CD4-positive, alpha-beta T cell treated with Interferon gamma for 1 hour (primary cell): ENCODE data around the gene COLEC12.

Experiments
- DNase-seq: peaks from one replicate; pipeline ENCODE4 v3.0.0-alpha.2; 2020

COLEC12 gene

DNA sequence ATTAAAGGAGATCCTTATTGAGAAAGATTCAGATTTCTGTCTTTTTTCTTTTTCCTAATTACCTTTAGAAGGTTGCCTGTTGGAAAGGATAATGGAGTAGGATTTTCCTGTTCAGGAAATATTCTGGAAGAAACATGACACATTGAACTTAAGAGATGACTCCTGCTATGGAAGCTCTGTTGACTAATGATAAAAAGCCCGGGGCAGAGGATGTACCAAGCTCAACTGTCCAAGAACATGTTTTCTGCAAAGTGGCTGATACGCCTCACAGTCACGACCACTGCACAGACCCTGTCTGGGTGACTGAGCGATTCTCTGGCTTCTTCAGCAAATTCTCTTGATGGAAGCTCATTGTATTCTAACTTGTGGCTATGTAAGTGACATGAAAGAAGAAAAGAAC, 146.5 kb downstream of the COLEC12 start:
- DNase-seq: no peak

DNA sequence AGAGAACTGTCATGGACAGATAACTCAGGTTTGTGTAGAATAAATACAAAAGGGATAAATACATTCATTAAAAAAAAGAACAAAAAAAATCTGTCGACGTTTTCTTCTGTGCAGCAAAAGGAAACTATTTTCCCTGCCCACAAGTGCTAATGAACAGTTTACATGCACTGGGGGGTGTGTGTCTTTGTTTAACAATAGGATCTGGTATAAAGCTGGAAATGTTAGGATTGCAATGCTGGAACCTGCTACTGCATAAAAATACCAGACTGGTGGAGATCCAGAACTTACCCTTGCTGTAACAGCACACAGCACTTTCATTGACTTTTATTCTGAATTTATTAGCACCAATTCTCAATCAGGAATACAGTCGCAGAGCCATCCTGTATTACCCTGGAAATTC, 148.1 kb downstream of the COLEC12 start:
- DNase-seq: no peak

DNA sequence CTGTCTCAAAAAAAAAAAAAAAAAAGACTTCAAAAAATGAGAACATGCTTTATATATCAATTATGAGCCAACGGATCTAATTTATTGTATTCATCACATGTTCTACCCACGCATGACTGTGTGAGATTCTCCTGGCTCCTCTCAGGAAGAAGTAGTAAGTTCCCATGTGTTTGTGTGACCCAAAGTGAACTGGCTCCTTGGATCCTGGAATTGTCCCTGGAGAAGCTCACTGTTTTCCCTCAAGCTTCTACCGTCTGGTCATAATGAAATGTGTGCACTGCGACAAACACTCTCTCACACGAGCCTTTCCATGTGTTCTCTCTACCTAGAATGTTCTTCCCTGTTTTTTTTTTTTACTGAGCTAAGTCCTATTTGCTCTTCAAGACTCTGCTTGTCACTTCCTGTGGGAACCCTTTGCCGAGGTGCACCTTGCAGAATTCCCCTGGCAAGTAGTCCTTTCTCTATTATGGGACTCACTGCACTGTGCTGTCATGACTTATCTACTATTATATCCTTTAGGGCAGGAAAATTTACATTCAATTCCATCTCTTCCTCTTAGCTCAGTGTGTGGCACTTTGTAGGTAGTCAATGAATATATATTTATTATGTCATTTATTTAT, 149.4 kb downstream of the COLEC12 start:
- DNase-seq: no peak

DNA sequence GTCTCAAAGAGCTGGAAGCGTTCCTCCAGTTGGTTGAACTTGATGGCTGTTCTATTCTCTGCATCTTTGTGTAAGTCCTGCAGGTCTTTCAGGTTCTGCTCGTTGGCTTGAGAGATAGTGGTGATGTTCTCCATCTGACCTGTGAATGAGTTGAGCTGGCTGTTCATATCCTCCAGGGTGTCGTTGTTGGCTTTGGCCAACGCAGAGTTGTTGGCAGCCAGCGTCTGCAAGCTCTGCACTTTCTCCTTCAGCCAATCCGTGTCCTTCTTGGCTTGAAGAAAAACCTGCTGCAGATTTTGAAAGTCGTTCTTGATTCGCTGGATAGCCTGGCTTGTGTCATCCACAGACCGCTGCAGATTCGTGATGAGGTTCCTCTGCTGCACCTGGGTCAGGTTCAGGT, 153.9 kb downstream of the COLEC12 start:
- DNase-seq: no peak

DNA sequence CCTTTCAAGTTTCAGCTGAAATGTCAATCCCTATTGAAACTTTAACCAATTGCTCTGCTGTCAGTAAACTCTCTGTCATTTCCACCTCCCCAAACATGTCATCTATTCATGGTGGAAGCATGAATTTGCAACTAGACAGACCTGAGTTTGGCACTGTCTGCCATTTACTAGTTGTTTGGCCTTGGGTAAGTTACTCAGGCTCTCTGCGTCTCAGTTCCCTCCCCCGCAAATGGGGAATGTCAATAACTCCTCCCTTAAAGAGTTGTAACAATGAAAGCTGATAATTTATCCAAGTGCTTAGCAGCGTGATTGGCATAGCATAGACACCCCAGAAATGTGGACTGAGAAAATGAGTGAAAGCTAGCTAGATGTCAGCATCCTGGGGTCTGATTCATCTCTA, 159.4 kb downstream of the COLEC12 start:
- no peak for DNase-seq

DNA sequence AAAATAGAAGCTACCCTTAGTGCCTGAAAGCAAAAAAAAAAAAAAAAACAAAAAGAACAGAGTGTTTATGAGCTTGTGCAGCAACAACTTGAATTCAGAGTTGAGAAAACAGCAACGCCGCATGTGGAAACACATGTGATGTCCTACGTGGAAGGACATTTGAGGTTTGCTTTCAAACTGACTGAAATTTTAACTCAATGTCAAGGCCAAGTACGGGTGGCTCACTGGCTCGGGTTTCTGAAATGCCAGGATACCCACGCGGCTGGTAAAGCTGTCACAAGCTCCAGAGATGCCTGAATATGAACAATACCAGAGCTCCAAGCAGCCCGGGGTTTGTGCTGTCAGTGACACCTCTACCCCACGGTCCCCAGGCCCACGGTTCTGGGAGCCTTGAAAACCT, 160.5 kb downstream of the COLEC12 start:
- DNase-seq: no peak

DNA sequence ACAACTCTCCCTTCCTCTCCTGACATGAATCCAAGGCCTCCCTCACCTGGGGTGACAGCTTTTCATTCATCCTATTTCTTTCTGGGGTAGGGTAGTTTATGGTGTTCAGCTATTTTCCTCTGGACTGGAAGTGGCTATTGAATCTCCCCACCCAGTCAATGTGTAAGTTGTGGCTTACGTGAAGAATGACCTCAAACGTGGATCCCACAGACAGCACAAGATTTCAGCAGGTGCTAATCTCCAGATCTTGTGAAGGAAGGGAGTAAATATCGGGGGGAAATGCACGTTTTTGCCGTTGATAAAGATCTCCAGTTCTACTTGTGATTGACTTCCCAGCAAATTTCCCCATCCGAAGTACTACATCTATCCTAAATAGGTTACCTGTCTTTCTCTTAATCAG, 161.3 kb downstream of the COLEC12 start:
- no peak for DNase-seq

DNA sequence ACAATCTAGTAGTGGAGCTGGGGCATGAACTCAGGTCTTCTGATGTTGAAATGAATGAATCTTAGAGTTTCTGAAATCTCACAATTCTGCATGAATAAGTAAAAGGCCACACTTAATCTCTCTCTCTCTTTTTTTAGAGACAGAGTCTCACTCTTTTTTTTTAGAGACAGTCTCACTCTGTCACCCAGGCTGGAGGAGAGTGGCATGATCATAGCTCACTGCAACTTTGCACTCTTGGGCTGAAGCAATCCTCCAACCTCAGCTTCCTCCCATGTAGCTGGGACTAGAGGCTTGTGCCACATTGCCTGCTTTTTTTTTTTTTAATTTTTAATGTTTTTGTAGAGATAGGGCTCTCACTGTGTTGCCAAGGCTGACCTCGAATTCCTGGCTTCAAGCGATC, 163.8 kb downstream of the COLEC12 start:
- peak; percentile 16 for DNase-seq

DNA sequence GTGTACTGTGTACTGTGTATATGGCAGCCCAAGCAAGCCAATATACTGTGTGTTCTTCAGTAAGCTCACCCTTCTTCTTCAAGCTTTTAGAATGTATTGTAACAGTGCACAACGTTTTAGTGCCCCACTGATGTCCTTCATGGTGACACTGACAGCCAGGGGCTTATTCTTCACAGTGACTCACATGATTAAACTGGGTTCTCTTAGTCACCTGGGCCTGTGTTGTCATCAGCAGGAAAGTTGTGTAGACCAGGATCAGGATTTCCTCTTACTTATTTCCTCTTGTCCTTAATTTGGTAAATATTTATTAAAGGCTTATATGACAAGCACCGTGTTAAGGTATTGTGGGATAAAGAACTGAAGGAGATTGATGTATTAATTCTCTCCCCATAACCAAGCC, 164.8 kb downstream of the COLEC12 start:
- DNase-seq: no peak

DNA sequence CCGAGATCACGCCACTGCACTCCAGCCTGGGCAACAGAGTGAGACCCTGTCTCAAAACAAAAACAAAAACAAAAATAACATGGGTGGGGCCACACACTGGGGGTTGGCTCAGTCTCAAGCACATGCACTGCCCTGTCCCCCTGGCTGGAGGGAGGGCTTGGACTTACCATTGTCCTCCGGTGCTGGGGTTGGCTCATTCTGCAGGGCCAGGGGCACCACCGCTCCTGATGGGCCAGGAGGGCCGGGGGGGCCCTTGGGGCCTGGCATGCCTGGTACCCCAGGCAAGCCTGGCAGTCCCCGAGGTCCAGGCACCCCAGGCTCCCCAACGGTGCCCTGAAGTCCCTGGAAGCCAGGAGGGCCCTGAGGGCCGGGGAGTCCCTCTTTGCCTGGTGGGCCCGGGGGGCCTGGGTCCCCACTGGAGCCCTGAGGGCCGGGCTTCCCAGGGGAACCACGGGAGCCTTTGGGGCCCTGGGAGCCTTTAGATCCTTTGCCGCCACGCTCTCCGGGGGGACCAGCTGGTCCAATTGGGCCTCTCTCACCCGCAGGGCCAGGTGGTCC, 165.8 kb downstream of the COLEC12 start:
- DNase-seq: no peak

DNA sequence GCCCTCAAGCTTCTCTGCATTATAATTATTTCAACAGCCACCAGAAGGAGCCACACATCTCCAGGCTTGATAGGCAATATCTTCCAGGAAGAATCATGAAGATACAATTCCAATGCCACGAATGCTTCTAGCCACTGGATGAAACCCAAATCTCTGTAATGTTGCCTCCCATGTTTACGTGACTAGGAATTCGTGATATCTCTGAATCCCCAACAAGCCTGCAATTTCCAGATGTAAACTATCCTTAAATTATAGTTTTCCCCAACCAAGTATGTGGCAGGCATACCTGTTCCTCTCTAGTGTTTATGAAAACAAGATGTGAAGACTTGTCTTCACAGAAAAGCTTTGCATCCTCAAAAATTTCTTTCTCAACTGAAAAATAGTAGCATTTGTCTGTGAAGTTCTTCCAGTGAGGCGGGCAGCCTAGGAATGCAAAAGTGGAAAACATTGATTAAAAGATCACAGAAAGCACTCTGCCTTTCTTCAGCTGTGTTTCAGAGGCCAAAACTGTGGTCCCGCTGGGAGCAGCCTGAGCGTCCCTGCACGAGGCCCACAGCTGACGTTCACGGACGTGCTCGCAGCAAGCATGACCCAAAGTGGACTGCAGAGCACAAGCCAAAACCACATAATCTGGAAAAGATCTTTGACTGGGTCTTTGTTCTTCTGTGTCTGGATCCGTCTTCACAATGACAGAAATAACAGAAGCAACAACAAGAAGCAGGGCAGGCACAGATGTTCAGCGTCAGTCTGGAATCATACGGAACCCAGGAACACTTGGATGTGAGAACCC, 167.6 kb downstream of the COLEC12 start:
- DNase-seq: no peak

DNA sequence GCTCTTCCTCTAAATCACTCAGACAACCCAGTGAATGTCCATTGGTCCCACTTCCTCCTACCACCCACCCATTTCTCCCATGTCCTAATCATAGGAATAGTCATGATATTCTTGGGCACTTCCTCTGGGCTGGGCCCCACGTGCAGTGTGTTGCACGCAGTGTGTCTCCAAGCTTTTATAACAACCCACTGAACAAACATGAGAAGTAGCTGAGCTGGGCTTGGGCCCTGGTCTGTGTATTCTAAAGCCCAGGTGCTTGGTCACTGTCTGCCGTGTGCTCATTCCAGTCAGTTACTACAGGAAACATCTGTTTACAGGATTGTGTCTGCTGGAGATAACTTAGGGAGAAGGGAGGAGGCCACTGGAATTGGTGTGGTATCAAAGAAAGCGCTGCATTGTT, 168.5 kb downstream of the COLEC12 start:
- DNase-seq: peak; percentile 2

DNA sequence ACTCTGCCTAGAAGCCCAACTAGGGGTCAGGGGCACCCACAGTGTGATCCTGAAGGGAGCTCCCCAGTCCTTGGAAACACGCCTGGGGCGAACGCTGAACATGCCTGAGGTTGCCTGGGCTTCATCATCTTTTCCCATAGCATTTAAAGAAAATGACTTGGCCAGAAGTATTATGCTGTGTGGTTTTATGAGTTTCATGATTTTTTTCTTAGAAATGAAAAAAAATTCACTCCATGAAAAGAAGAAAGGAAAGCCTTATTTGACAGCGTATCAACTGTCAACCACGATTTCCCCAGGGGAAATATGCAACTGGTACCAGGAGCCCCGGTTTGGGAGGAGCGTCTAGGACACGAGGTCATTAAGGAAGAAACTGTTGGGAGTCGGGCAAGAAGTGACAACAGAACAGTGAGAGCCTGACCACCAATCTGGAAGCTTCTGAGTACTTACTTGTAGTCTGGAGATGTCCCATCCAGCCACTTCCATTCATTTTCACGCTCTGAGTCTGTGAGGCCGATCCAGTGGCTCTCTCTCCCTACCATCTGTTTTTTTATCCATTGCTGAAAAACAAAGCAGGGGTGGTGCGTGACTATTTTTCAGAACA, 169.2 kb downstream of the COLEC12 start:
- no peak for DNase-seq

DNA sequence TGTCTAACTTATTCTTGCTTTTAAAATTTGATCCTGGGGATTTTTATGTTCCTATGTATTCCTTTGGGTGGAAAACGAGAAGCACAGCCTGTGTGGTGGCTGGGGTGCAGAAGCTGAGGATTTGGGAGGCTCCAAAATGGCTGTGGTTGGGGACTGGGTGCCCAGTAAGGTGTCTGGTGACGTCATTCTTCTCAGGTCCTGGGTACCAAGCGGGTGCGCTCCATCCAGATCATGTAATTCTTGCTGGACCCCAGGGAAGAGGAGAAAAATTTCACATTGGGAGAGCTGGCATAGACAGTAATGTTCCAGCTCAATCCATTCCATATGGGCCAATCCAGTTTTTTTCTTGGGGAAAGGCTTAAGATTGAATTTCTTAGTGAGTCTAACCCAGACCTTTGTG, 171.6 kb downstream of the COLEC12 start:
- DNase-seq: no peak

DNA sequence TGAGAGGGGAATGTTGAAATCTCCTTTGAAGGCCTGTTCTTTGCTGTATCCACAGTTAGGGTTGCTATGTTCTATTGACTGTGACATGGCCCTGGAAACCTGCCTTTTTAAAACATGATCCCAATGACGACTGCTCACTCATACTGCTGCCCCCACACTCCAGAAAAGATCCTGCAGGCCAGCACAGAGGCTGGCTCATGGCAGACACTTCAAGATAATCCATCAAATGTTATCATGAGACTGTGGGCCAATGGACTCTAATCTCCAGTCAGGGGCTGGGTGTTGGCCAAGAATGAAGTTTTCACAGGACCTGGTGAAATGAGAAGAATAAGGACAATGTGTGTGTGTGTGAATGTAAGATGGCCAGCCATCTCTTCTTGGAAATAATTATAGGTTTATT, 173.7 kb downstream of the COLEC12 start:
- DNase-seq: no peak

DNA sequence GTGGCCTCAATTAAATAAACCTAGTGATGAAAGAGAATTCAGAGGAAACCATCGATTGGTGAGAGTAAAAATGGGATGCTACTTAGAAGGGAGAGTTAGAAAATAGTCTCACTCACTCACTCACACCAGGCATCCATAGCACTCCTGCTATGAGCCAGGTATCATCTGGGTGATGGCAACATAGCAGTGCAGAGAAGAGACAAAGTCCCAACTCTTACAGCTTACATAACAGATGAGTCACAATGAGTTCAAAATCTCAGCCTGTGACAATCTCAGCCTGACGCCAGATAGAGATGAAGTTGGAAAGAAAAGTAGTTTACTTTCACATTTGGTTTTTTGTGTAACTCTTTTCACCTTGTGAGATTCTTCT, 177.3 kb downstream of the COLEC12 start:
- no peak for DNase-seq

DNA sequence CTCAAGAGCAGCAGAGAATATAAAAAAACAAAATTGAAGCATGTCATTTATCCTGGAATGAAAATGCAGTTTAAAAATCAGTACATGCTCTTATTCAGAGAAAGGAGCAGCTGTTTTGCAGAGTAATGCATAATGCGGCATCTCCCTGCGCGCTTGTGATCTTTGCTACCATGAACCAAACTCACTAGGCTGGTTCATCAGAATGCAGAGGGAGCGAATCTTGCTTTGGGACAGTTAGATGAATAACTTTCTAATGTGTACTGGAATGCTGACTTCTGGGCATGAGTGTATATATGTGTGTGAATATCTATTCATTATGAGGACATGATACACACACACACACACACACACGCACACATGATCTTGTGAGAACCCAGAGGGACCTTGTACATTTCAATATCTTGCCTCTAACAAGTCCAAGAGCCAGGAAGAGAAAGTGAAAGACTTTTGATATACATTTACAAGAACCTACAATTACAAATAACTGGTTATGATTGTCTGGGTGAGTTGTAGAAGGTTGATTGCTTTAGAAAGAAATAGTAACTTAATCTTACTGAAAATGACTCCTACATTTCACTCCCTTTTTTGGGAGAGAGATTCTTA, 178.5 kb downstream of the COLEC12 start:
- DNase-seq: no peak

DNA sequence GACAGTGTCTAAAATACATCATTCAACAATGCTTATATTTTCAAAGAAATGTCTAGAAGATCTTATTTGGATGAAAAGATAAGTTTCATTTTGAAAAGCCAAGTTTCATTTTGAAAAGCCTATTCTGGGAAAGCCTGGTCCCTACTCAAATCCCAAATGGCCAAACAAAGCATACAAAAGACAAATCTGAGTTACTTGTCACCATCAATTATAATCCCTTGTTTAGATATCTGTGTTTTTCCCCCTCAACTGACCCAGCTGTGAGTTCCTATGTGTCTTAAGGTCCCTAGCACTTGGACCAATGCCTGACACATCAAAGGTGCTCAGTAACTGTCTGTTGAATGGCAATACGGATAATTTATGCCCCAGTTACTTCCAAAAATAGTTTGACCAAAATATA, 180.3 kb downstream of the COLEC12 start:
- no peak for DNase-seq

DNA sequence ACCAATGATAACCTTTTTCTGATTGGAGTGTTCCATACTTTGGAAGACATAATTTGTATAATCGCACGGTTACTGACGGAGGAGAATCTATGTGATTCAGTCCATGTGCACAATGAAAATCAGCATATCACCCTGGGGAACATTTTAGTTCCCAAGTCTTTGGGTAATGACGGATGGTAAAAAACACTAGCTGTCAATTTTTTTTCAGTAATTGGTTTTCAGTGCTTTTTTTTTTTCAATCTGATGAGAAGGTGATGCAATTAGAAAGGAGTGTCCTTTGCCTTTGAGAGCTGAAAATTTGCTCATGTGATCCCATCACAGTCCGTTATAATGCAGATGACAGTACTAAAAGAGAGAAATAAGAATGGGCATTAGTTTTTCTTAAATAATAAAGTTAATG, 180.8 kb downstream of the COLEC12 start:
- no peak for DNase-seq

DNA sequence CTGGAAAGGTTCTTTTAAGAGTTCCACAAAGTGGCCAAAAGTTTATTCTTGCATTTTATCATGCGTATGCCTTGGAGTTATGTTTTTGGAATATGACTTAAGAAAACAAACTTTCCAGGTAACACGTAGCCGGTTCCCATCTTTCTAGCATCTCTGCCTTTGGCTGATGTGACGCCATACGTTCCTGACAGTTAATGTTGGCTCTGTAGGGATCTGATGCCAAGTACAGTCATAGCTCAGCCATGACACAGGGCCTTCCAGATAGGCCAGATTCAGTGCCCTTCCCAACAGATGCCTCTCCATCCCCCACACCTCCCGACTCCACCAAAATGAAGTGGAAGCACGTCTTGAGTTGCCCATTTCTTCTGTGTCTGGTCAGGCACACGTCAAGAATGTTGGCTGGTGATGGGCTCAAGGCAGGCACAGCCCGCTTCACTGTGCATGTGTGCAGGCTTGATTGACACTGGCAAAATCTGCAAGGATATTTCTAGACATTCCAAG, 181.7 kb downstream of the COLEC12 start:
- no peak for DNase-seq

DNA sequence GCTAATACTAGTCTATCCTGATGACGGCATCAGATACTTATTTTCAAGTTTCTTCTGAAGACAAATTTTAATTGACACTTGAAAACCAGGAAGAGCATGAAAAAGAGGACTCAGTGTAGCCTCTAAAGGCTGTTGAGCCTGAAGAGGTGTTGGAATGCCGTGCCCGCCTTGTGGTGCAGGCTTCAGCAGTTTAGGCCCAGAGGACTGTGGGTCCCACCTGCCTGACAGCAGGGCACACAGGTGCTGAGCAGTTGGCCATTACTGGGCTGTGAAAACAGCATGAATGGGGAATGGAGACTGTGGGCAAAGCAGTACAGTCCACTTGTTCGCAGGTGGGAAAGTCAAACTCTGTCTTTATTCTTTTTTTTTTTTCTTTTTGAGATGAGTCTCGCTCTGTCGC, 182.9 kb downstream of the COLEC12 start:
- DNase-seq: no peak

DNA sequence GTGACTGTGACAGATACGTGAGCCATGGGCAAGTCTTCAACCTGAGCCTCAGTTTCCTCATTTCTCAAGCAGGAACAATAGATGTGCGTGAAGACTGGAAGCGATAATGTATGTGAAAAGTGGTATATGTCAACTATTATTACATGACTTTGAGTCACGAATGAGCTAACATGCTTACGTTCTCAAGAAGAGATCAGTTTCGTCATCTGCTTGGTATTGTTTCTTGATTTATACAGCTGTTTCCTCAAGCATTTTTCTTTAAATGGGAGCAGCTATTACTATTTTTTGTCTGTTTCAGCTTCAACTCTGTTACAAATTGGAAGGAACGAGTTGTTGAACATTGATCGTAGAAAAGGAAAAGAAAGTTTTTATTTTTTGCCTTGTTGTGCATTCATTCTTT, 184.1 kb downstream of the COLEC12 start:
- no peak for DNase-seq

DNA sequence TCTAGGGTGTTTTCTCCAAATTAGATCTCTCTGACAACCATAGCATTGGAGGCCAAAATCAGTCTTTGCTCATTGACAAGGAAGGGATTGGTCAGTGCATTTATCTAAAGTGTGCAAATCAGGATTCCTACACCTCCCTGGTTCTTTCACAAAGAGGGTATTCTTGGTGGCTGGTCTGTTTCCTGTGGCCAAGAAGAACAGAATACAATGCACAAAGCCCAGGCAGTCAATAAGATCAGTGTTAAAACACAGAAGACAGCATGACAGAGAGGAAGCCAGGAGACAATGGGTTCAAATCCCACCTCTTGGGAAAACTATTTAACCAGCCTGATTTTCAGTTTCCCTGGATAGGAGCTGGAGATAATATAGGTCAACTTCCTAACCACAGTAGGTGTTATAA, 186.6 kb downstream of the COLEC12 start:
- no peak for DNase-seq

DNA sequence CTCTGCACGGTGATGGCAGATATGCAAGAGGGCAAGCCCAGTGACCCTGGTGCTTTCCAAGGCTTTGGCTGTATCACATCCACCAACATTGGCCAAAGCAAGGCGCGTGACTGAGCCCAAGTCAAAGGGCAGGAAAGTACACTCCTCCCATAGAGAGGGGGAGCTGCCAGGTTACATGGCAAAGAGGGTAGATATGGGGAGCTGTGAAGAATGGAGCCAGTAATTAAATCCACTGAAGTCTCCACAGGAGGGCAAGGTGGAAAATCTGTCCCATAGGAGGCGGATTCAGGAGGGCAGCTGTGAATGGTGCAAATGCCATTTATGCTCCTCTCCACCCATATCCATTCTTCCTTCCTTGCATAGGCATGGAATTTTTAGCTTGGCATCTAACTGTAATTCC, 188.1 kb downstream of the COLEC12 start:
- DNase-seq: no peak
